Glomerular endothelial cell (primary cell): ENCODE data around the gene AKR7A2. TPM values are rescaled to one million over a fixed set of nuclear protein-coding genes. Genes with fewer than 3 reads are reported as not detected.
"Not testable (repeated sequence)": the region's sequence is repeated elsewhere in the genome, so short reads cannot be mapped to it uniquely, and the experiment has no call there.

Experiments
- DNase-seq: peaks from one replicate; pipeline ENCODE4 v3.0.0-alpha.2; 2011; ENCODE audit warnings: low read depth, low spot score; ENCODE audit errors: extremely low read depth
- total RNA-seq: library from RNA; depleted of rRNA; stranded (reverse); fragments of >200 nt; gene quantifications from 2 replicates; pipeline ENCODE4 v1.2.3, GENCODE V29; 2015

AKR7A2 gene
- total RNA-seq, 1 donor from 2014 or later: 100.0 TPM

- not testable (repeated sequence) for DNase-seq
Measured at GRCh38 chr1:19269427-19270342, 42.3 kb downstream of the AKR7A2 start.

DNA sequence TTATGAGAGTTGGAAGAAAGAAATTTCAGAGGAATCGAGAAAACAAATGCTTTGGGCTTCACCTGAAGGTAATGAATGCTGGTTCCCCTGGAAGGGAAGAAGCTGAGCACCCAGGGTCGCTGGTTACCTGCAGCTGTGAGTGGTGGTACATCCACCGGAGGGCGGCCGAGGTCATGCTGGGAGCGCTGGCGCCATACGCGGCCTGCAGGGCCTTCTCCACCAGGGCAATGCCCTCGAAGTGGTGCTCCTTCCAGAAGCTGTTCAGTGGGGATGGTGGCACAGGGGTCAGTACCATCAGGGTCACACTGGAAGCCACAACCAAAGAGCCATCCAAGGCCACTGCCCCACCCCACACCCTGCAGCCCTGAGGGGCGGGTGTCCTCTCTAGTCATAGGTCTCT, 43.5 kb downstream of the AKR7A2 start:
- no peak for DNase-seq

GRCh38 chr1:19262744-19263143, 49.2 kb downstream of the AKR7A2 start:
- no peak for DNase-seq

DNA sequence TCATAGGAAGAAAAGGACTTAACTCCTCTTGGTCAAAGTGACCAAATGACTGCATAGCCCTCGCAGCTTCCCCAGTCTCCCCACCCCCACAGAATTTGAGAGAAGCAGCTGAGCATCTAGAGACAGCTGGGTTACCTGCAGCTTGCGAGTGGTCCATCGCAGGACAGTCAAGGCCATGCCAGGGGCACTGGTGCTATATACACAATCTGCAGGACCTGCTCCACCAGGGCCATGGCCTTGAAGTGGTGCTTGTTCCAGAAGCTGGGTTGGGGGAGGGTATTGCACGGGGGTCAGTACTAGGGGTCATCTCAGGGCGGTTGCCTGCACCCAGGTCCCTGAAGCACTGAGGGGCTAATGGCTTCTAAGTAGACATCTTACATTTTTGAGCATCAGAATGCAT, 49.9 kb downstream of the AKR7A2 start:
- DNase-seq: no peak

GRCh38 chr1:19260211-19261138, 51.5 kb downstream of the AKR7A2 start:
- no peak for DNase-seq

DNA sequence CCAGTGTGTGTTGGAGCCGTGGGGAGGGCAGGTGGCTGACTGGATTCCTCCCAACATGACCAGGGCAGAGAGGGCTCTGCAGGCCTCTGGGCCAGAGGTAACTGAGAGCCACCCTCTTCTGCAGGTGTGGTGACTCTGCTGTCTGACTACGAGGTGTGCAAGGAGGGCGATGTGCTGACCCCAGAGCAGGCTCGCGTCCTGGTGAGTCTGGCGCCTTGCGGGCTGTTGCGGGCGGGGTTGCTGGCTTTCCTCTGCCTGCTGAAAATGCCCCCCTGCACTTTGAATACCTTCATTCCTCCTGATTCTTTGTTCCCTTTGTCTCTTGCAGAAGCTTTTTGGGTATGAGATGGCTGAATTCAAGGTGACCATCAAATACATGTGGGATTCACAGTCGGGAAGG, 53.6 kb downstream of the AKR7A2 start:
- no peak for DNase-seq

DNA sequence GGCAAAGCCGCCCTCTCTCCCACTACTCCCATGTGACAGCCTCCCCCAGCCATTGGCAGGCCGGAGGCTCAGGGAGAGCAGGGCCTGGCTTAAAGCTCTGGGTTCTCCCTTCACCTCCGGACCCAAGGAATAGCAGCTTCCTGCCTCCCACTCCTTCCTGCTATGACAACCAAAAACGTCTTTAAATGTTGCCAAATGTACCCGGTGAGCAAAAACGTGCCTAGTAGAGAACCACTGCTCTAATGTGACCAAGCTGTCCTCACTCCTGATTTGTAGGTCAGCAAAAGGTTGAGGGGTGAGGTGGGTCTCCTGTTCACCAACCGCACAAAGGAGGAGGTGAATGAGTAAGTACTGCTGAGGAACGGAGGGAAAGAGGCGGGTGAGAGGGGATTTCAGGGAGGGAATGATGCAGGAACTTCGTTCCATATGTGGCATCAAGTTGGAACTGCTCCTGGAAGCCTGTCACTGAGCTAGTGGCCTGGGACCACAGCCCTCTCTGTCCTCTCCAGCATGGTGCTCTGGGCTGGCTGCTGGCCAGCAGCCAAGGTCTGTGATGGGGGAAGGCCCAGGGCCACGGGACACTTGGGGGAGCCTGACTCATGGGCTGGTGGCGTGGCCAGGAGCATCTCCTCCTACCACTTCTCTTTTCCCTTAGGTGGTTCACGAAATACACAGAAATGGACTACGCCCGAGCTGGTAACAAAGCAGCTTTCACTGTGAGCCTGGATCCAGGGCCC, 54.6 kb downstream of the AKR7A2 start:
- no peak for DNase-seq

DNA sequence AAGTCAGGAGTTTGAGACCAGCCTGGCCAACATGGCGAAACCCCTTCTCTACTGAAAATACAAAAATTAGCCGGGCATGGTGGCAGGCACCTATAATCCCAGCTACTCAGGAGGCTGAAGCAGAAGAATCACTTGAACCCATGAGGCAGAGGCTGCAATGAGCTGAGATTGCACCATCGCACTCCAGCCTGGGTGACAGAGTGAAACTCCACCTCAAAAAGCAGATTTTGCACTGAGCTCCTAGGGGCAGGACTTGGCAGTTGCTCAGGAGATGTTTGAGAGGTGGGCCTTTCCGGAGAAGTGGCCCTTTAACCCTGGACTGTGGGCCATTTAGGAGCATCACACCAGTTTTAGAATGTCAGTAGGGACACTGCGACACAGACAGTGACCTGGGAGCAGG, 55.6 kb downstream of the AKR7A2 start:
- not testable (repeated sequence) for DNase-seq

DNA sequence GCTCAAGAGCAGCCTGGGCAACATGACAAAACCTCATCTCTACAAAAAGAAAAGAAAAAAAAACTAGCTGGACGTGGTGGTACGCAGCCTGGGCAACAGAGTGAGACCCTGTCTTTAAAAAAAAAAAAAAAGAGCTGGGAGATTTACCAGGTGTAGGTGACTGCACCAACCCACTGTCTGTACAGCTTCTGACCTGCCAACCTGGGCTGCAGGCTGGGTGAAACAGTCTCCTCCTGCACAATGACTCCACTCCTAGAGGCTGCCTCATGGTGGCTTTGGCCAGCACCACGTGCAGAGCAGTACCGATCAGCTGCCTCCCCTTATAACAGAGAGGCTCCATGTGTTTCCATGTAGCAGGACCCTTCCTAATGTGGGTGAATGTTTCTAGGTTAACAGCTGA, 56.7 kb downstream of the AKR7A2 start:
- DNase-seq: no peak

GRCh38 chr1:19254416-19254815, 57.5 kb downstream of the AKR7A2 start:
- no peak for DNase-seq

Other genes with a start within 250 kb of the AKR7A2 start
- 100 and 186 TPM in 2 replicates for gene UBR4, start 101.9 kb downstream of the AKR7A2 start, total RNA-seq
- gene EMC1, start 60.6 kb downstream of the AKR7A2 start, total RNA-seq: 51.2 and 70.2 TPM in 2 replicates
- gene MRTO4, start 60.3 kb downstream of the AKR7A2 start, total RNA-seq: 30.3 and 35.6 TPM in 2 replicates
- gene AKR7A3, start 23.4 kb downstream of the AKR7A2 start, total RNA-seq: 0.24 and 0.88 TPM in 2 replicates
- 19.0 and 20.1 TPM in 2 replicates for gene SLC66A1, start 182 bp upstream of the AKR7A2 start, total RNA-seq
- 166 and 215 TPM in 2 replicates for gene CAPZB, start 173.4 kb upstream of the AKR7A2 start, total RNA-seq